Fibroblast of lung (primary cell): ENCODE data around the gene MATN4.

ENCODE experiments used
- EZH2 ChIP-seq: IDR thresholded peaks from 2 replicates; pipeline ENCODE4 v1.5.1; 2012; ENCODE audit warnings: low read length, control low read depth, mild to moderate bottlenecking; ENCODE audit errors: missing control alignments
- TF ChIP-seq, protein P1 (sequence below), 2 donors: IDR thresholded peaks in 1 of 2; conservative IDR thresholded peaks in 1 of 2; 1 replicate in 1 of 2; 2 replicates in 1 of 2; pipeline ENCODE4 v1.5.1; 2011 to 2012; ENCODE audit warnings: low read length in 2 of 2, control low read depth in 1 of 2, inconsistent platforms in 1 of 2, low read depth in 1 of 2, mild to moderate bottlenecking in 1 of 2

- TF ChIP-seq, protein P1, sequence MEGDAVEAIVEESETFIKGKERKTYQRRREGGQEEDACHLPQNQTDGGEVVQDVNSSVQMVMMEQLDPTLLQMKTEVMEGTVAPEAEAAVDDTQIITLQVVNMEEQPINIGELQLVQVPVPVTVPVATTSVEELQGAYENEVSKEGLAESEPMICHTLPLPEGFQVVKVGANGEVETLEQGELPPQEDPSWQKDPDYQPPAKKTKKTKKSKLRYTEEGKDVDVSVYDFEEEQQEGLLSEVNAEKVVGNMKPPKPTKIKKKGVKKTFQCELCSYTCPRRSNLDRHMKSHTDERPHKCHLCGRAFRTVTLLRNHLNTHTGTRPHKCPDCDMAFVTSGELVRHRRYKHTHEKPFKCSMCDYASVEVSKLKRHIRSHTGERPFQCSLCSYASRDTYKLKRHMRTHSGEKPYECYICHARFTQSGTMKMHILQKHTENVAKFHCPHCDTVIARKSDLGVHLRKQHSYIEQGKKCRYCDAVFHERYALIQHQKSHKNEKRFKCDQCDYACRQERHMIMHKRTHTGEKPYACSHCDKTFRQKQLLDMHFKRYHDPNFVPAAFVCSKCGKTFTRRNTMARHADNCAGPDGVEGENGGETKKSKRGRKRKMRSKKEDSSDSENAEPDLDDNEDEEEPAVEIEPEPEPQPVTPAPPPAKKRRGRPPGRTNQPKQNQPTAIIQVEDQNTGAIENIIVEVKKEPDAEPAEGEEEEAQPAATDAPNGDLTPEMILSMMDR (conservative IDR thresholded peaks at IDR 0.05 in 1 of 2, IDR thresholded peaks at IDR 0.05 in 1 of 2; ENCODE audit: low read depth in 1 of 2, low read length in 2 of 2) = no peak
- TF ChIP-seq EZH2 = no peak
These were observed 49.4 kb downstream of the MATN4 start for GRCh38 chr20:45258664-45259063.
